SK-MEL-5 (cell line): Measurements from ENCODE around the gene DNAJC8. TPM values are rescaled to one million over a fixed set of nuclear protein-coding genes. Genes with fewer than 3 reads are reported as not detected.

Source experiments
- DNase-seq: peaks from one replicate; pipeline ENCODE4 v3.0.0-alpha.2; 2016; ENCODE audit warnings: low read depth, low spot score
- in situ Hi-C: cut with HindIII; loops from 2 replicates; pipeline ENCODE4 v1.10.0; 2016; ENCODE audit warnings: low sequenced_read_pairs, high pct_unique_total_duplicates, low pct_unique_long_range_greater_than_20kb
- polyA plus RNA-seq, 2 experiments: library from polyadenylated mRNA; depleted of rRNA; stranded (reverse); fragments of >200 nt; gene quantifications; 2 replicates each; pipeline ENCODE4 v1.2.3, GENCODE V29; 2015
- total RNA-seq: library from RNA; depleted of rRNA; stranded (reverse); fragments of >200 nt; shearing (Covaris generic); gene quantifications from 2 replicates; pipeline ENCODE4 v1.2.3, GENCODE V29; 2014; rRNA removed

Gene DNAJC8
- 133 and 136 TPM in 2 replicates for total RNA-seq
- 86.1 and 98.8 TPM in 2 replicates for polyA plus RNA-seq (2015; cell fraction: cytosol; rRNA removed)
- 91.1 and 136 TPM in 2 replicates for polyA plus RNA-seq (2015; cell fraction: nucleus; rRNA removed)

GRCh38 chr1:28232558-28233263 lies at the start of gene DNAJC8:
Gene DNAJC8, minus strand, starts transcription at chr1:28233029. Its CDS starts 31 bp downstream, at chr1:28232998.
- DNase-seq = peak; percentile 93
- in situ Hi-C loops = no loop called here

- in situ Hi-C loops = no loop called here
- DNase-seq = no peak
These were observed 49.0 kb upstream of the DNAJC8 start for GRCh38 chr1:28281608-28282425.

- DNase-seq = no peak
- in situ Hi-C loops = no loop called here
These were observed 48.1 kb upstream of the DNAJC8 start for GRCh38 chr1:28280977-28281381.

GRCh38 chr1:28280501-28280900 lies 47.7 kb upstream of the DNAJC8 start:
- in situ Hi-C loops = no loop called here
- DNase-seq = no peak

GRCh38 chr1:28279721-28280120 lies 46.9 kb upstream of the DNAJC8 start:
- DNase-seq = no peak
- in situ Hi-C loops = no loop called here

- no peak for DNase-seq
- in situ Hi-C loops = no loop called here
These were observed 45.9 kb upstream of the DNAJC8 start for GRCh38 chr1:28278763-28279162.

GRCh38 chr1:28273216-28273860 lies 40.5 kb upstream of the DNAJC8 start:
- in situ Hi-C loops = no loop called here
- DNase-seq = no peak

- no peak for DNase-seq
- in situ Hi-C loops = no loop called here
These were observed 39.5 kb upstream of the DNAJC8 start for GRCh38 chr1:28272215-28272852.

- DNase-seq = no peak
- in situ Hi-C loops = no loop called here
These were observed 36.7 kb upstream of the DNAJC8 start for GRCh38 chr1:28269529-28269928.

- DNase-seq = no peak
- in situ Hi-C loops = no loop called here
These were observed 34.8 kb upstream of the DNAJC8 start for GRCh38 chr1:28267633-28268032.

GRCh38 chr1:28266920-28267322 lies 34.1 kb upstream of the DNAJC8 start:
- in situ Hi-C loops = no loop called here
- DNase-seq = no peak

GRCh38 chr1:28265577-28265976 lies 32.7 kb upstream of the DNAJC8 start:
- no peak for DNase-seq
- in situ Hi-C loops = no loop called here

- no peak for DNase-seq
These were observed 32.1 kb upstream of the DNAJC8 start for GRCh38 chr1:28264897-28265296.

GRCh38 chr1:28260803-28261174 lies 28.0 kb upstream of the DNAJC8 start:
- in situ Hi-C loops = no loop called here
- no peak for DNase-seq

More at GRCh38 chr1:28264897-28265296, 32.1 kb upstream of the DNAJC8 start:
- in situ Hi-C loops = no loop called here

- peak; percentile 74 for DNase-seq
- in situ Hi-C loops = no loop called here
These were observed 27.3 kb upstream of the DNAJC8 start for GRCh38 chr1:28259934-28260802.

GRCh38 chr1:28259252-28259933 lies 26.6 kb upstream of the DNAJC8 start, which contains the start of gene SESN2:
Gene SESN2, plus strand, starts transcription at chr1:28259518. Its CDS starts 330 bp downstream, at chr1:28259848.
- in situ Hi-C loops = no loop called here
- DNase-seq = peak; percentile 97
